ENCODE measurements around the gene ZEB1. TPM values are rescaled to one million over a fixed set of nuclear protein-coding genes. Genes with fewer than 3 reads are reported as not detected.
"Not testable (repeated sequence)": the region's sequence is repeated elsewhere in the genome, so short reads cannot be mapped to it uniquely, and the experiment has no call there.

Gene ZEB1
- total RNA-seq, 1 donor from 2014 or later, result 24.7 TPM

- DNase-seq (ENCODE audit: low spot score in 2 of 2, unreplicated experiment in 2 of 2), result no peak
- peaks cover 4% of the 10 kb centered on the region for H3K9me3 Mint-ChIP-seq
- no peaks in the 10 kb centered on the region for H3K4me1 Mint-ChIP-seq
- TF ChIP-seq, protein P1, sequence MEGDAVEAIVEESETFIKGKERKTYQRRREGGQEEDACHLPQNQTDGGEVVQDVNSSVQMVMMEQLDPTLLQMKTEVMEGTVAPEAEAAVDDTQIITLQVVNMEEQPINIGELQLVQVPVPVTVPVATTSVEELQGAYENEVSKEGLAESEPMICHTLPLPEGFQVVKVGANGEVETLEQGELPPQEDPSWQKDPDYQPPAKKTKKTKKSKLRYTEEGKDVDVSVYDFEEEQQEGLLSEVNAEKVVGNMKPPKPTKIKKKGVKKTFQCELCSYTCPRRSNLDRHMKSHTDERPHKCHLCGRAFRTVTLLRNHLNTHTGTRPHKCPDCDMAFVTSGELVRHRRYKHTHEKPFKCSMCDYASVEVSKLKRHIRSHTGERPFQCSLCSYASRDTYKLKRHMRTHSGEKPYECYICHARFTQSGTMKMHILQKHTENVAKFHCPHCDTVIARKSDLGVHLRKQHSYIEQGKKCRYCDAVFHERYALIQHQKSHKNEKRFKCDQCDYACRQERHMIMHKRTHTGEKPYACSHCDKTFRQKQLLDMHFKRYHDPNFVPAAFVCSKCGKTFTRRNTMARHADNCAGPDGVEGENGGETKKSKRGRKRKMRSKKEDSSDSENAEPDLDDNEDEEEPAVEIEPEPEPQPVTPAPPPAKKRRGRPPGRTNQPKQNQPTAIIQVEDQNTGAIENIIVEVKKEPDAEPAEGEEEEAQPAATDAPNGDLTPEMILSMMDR (IDR thresholded peaks at IDR 0.05; ENCODE audit: unreplicated experiment), result no peak
- H3K27ac Mint-ChIP-seq, result no peak overlapping the region
- H3K4me3 Mint-ChIP-seq, result no peak overlapping the region
- no peaks in the 10 kb centered on the region for H3K36me3 Mint-ChIP-seq
- peaks cover 4% of the 10 kb centered on the region for H3K27me3 Mint-ChIP-seq (ENCODE audit: low read depth)
These were observed 102.3 kb downstream of the ZEB1 start for GRCh38 chr10:31421322-31421721.

DNA sequence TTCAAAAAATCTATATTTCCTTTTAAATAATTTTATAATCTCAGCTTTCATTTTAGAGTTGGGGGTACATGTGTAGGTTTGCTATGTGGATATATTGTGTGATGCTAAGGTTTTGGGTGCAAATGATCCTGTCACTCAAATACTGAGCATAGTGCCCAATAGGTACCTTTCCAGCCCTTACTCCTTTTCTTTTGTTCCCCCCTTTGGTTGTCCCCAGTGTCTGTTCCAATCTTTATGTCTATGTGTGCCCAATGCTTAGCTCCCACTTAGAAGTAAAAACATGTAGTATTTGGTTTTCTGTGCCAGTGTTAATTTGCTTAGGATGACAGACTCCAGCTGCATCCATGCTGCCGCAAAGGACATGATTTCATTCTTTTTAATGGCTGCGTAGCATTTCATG is 103.6 kb downstream of the ZEB1 start:
- Mint-ChIP-seq H3K36me3 (no peaks in the 10 kb centered on the region), H3K27me3 (ENCODE audit: low read depth) (peaks cover 4% of the 10 kb centered on the region), H3K4me3 (no peak overlapping the region), H3K4me1 (no peaks in the 10 kb centered on the region), H3K27ac (no peak overlapping the region), H3K9me3 (peaks cover 4% of the 10 kb centered on the region)
- TF ChIP-seq, protein P1 (IDR thresholded peaks at IDR 0.05; ENCODE audit: unreplicated experiment), result no peak
- no peak for DNase-seq (ENCODE audit: low spot score in 2 of 2, unreplicated experiment in 2 of 2)

- Mint-ChIP-seq H3K27me3 (ENCODE audit: low read depth) (no peaks in the 10 kb centered on the region), H3K27ac (no peak overlapping the region), H3K9me3 (peaks cover 21% of the 10 kb centered on the region), H3K4me3 (no peak overlapping the region), H3K36me3 (no peaks in the 10 kb centered on the region), H3K4me1 (no peaks in the 10 kb centered on the region)
- TF ChIP-seq, protein P1 (IDR thresholded peaks at IDR 0.05; ENCODE audit: unreplicated experiment), result no peak
- no peak for DNase-seq (ENCODE audit: low spot score in 2 of 2, unreplicated experiment in 2 of 2)
These were observed 105.5 kb downstream of the ZEB1 start for GRCh38 chr10:31424473-31424872.

DNA sequence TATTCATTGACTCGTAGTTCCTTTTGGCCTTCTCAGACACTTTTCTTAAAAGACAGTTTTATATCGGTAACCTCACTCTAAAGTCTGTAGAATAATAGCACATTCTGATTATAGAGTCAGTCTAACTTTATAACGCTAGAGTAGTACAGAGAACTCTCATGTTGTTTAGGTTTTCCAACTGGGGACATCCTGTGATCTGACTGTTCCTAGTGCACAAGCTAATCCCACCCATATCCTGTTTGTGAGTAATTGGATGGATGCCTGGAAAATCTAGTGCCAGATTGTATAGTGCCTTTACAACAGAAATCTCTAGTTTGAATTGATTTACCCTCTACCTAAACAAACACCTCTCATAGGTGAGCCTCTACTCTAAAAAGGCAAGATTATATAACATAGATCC is 107.4 kb downstream of the ZEB1 start:
- Mint-ChIP-seq H3K36me3 (no peaks in the 10 kb centered on the region), H3K4me1 (no peaks in the 10 kb centered on the region), H3K9me3 (peaks cover 21% of the 10 kb centered on the region), H3K27ac (no peak overlapping the region), H3K4me3 (no peak overlapping the region), H3K27me3 (ENCODE audit: low read depth) (no peaks in the 10 kb centered on the region)
- TF ChIP-seq, protein P1 (IDR thresholded peaks at IDR 0.05; ENCODE audit: unreplicated experiment), result no peak
- no peak for DNase-seq (ENCODE audit: low spot score in 2 of 2, unreplicated experiment in 2 of 2)

- DNase-seq (ENCODE audit: low spot score in 2 of 2, unreplicated experiment in 2 of 2); H3K4me1 Mint-ChIP-seq; H3K4me3 Mint-ChIP-seq; H3K36me3 Mint-ChIP-seq; H3K27ac Mint-ChIP-seq; H3K27me3 Mint-ChIP-seq (ENCODE audit: low read depth): not testable (repeated sequence)
- peaks cover 21% of the 10 kb centered on the region for H3K9me3 Mint-ChIP-seq
These were observed 108.3 kb downstream of the ZEB1 start for GRCh38 chr10:31427334-31427733.

GRCh38 chr10:31428499-31428898 is 109.5 kb downstream of the ZEB1 start:
- not testable (repeated sequence) for DNase-seq (ENCODE audit: low spot score in 2 of 2, unreplicated experiment in 2 of 2); H3K27ac Mint-ChIP-seq; H3K4me3 Mint-ChIP-seq; H3K27me3 Mint-ChIP-seq (ENCODE audit: low read depth); H3K4me1 Mint-ChIP-seq; H3K36me3 Mint-ChIP-seq
- peaks cover 17% of the 10 kb centered on the region for H3K9me3 Mint-ChIP-seq

- no peaks in the 10 kb centered on the region for H3K4me1 Mint-ChIP-seq
- H3K36me3 Mint-ChIP-seq, result no peaks in the 10 kb centered on the region
- H3K4me3 Mint-ChIP-seq, result no peak overlapping the region
- no peak for DNase-seq (ENCODE audit: low spot score in 2 of 2, unreplicated experiment in 2 of 2)
- TF ChIP-seq, protein P1 (IDR thresholded peaks at IDR 0.05; ENCODE audit: unreplicated experiment), result no peak
- H3K27ac Mint-ChIP-seq, result no peak overlapping the region
- peaks cover 31% of the 10 kb centered on the region for H3K9me3 Mint-ChIP-seq
- no peaks in the 10 kb centered on the region for H3K27me3 Mint-ChIP-seq (ENCODE audit: low read depth)
These were observed 112.0 kb downstream of the ZEB1 start for GRCh38 chr10:31431021-31431420.
